Measurements from ENCODE around the gene TMEM178B.
"Not testable (repeated sequence)": the region's sequence is repeated elsewhere in the genome, so short reads cannot be mapped to it uniquely, and the experiment has no call there.

The TMEM178B gene

DNA sequence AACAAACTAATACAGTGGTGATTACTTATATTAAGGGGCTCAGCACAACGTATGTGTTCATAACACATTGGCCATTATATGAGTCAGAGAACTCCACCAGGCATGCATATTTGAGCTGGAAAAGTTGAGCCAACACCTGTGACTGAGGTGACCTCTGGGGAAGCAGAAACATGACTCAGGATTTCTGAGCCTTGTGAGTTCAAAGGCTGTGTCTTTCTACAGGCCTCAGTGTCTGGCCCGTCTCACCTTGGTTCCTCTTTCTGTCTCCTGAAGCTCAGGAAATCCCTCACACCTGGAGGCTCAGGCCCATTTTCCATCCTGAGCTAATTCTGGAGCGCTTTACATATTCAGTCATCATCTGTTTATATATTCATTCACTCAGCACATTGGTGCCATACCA lies 246.4 kb downstream of the TMEM178B start:
- no peak for DNase-seq

- DNase-seq, result no peak
Measured at GRCh38 chr7:141322383-141322782, 248.5 kb downstream of the TMEM178B start.

GRCh38 chr7:141323826-141324225 lies 250.0 kb downstream of the TMEM178B start:
- no peak for DNase-seq

DNA sequence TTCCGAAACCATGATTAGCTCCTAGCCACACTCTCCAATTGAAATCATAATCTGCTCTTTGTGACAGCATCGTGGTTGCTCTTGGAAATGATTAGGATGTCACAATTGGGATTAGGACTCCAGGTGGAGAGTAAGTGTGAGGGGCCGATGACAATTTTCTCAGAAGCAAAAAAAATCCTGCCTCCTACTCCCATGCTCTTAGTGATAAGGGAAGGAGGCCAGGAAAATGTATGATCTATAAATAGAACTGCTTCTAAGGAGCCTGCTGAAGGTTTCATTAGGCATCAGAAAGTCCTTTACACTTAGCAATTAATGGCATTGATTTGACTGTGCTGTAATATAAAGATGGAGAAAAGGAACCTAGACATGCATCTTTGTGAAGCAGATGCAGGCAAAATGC lies 251.0 kb downstream of the TMEM178B start:
- DNase-seq, result no peak

DNA sequence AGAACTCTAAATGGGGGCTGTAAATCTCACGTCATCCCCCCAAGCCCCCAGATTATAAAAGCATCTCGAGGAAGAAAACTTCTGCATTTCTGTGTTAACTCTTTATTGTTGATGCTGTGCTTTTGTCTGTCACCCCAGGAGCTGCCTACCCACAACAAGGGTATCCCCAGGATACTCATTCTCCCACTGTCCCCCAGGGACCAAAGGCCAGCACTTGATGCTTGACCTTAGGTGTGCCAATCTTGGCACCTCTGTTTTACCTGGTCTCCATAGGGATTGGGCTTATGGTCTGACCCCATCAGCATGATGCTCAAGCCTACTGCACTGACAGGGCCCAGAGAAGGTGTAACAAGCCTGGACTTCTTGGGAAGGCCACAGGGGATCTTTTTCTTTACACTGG lies 251.4 kb downstream of the TMEM178B start:
- no peak for DNase-seq

DNA sequence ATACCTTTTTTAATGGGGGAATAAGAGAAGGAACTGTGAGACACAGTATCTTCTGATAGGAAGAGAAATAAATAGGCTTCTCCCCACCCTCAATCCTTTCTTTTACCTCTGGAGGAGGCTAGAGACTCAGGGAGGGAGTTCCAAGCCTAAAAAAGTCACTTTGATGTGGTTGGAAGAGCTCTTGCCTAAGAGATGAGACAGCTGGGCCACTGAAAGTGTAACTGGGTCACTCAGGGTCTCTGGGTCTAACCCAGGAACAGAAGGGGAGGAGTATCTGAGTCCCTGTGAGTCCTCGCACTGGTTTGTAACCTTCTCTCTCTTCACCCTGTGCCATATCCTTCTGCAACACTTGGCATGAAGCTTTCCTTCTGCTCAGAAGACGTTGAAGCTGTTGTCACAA lies 254.4 kb downstream of the TMEM178B start:
- DNase-seq, result no peak

- not testable (repeated sequence) for DNase-seq
Measured at GRCh38 chr7:141330285-141330684, 256.4 kb downstream of the TMEM178B start.

DNA sequence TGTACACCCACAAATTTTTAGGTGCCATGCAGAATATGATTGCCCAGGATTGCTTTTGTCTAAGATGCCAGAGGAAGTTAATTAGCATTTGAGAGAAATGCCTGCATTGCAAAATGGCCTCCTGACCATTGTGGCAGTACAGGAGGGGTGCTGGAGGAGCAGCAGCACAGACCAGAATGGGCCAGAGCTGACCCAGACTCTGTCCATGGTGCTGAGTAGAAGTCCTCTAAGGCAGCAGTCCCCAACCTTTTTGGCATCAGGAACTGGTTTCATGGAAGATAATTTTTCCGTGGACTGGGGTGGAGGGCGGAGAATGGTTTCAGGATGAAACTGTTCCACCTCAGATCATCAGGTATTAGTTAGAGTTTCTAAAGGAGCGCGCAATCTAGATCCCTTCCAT lies 259.6 kb downstream of the TMEM178B start:
- no peak for DNase-seq

- no peak for DNase-seq
Measured at GRCh38 chr7:141335164-141335563, 261.3 kb downstream of the TMEM178B start.

DNA sequence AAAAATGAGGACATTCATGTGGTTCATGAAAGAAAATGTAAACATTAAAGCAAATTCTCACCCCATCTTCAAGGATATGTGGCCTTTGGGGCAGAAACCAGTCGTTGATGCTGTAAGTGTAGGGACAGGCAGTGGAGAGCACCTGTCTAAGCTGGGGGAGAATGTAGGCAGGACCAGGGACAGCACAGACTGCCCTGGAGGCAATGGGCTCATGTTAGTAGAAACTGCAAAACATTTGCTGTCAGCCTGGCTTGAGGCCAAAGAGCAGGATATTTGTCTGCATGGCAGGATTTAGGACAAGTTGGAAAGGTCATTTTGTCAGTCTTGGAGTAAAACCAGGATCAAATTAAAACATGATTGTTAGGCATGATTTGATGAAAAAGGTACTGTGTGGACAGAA lies 265.7 kb downstream of the TMEM178B start:
- DNase-seq, result no peak

DNA sequence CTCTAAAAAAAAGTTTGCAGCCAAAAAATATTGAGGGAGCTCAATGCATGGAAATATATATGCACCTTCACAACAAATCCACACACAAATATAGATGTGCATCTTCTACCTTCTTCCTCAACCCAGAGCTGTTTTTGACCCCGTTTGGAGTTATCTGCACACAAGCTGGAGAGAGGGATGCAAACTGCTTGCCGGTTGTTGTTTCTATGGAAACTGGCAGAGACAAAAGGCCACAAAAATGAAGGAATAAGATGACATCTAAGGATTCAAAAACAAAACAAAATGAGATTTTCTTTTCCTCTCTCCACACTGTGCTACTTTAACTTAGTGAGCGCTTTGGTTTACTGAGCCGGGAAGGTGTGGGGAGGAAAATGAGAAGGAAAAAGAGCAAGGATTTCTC lies 267.1 kb downstream of the TMEM178B start:
- DNase-seq, result no peak

DNA sequence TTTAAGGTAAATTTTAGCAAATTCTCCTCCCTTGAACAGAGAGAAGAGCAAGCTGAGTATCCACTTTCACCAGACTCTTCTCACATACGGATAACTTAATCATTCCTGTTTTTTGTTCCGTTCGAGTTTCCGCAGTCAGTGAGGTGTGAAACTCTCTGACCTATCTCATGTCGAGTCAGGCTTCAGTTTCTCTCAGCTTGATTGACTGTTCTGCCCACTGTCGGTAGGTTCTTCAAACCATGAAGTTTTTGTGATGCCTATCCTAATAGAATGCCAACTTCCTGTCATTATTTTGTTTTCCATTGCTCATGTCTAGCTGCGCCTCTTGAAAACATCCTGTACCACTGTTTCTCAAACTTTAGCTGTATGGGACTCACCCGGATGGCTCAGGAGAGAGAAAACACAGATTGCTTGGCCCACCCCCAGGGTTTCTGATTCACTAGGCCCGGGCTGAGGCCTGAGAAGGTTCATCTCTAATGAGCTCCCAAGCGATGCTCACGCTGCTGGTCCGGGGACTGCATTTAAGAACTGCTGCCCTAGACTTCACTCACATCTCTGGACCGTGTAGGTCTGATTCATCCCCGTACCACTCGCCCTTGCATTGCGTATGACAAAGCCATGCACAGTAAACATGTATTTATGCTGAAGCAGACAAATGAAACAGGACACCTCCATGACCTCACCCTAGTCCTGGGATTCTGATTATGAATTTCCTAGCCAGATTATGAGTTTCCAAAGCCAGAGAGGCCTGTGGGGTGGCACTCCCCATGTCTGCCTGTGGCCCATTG lies 269.0 kb downstream of the TMEM178B start:
- no peak for DNase-seq

DNA sequence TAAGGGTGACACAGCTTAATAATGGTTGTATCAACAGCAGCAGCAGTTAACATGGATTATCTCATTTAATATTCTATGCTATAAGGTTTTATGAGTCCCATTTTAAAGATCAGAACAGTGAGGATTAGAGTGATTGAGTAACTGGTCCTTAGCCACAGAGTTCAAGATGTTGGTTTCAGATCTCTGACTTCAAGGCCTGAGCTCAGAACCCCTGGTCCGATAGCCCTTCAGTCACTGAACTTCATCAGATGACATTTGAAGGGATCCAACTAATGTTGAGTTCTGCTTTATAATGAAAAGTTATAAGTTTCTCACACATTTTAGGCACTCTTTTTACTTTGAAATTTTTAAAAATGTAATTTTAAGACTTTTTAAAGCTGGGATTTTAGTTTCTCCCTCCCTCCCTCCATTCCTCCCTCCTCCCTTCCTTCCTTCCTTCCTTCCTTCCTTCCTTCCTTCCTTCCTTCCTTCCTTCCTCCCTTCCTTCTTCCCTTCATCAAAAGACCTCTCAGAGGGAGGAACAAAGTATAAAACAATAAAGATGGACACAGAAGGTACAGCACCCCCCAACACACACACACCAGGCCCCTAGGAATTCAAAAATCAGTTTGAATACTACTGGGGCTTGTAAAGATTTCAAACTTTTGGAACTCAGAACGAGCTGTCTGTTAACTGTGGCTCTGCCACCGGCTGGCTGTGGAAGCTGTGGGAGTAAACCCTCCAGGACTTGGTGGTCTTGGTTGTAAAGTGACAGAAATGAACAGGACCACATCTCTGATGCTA lies 270.5 kb downstream of the TMEM178B start:
- no peak for DNase-seq

DNA sequence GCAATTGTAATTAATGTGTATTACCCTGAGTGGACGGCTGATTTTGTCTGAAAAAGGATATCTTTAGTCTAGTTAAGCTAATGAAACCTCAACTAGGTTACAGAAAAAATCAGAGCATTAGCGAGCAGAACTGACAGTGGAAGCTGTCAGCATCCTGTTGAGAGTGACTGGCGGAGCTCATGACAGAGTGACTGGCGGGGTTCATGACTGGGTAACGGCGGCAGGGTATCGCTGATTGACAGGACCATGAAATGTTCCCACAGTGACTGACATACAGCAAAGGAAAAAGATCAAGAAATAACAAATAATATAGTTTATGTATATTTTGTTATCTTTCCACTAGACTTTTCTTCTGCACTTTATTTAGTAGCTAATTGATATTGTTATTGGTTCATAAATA lies 274.9 kb downstream of the TMEM178B start:
- DNase-seq, result no peak

DNA sequence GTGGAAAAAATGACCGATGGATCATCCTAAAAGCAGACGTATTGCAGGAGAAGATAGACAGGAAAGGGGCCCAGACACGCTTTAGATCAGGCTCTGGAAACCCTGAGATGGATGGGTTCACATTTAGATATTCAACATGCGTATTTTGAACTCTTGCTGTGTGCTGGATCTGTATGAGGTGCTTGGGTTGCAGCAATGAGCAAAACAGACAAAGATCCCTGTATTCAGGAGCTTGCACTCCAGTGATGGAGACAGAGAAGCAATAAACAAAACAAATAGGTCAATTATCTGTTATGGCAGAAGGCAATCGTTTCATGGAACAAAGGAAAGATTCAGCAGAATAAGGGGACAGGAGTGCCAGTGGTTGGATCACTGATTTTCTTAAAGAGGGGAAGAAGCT lies 275.5 kb downstream of the TMEM178B start:
- DNase-seq, result no peak

DNA sequence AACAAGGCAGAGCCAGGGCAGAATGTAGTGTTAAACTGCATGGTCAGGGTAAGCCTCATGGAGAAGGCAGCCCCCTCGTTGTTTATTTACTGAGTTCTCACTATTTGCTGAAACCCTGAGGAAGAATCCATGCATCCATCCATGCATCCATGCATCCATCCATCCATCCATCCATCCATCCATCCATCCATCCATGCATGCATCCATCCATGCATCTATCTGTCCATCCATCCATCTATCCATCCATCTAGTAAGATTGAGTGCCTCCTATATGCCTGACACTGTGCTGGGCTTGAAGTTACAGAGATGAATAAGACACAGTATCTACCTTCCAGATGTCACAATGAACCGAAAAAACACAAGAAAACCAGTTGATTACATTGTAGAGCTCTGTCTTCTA lies 275.9 kb downstream of the TMEM178B start:
- DNase-seq, result no peak

DNA sequence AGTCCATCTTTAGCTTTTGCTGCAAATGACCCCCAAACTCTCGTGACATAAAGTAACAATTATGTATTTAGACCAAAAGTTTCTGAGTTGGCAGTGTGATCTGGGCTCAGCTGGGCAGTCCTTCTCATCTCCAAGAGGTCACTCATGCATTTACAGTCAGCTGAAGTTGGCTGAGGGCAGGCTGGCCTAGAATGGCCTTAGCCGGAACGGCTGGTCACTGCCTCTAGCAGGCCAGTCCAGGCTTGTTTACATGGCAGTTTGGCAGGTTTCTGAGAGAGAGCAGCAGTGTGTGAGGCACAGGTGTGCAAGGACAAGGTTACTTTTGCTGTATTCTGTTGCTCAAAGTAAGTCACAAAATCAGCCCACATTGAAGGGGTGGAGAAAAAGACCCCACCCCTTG lies 277.3 kb downstream of the TMEM178B start:
- DNase-seq, result no peak

DNA sequence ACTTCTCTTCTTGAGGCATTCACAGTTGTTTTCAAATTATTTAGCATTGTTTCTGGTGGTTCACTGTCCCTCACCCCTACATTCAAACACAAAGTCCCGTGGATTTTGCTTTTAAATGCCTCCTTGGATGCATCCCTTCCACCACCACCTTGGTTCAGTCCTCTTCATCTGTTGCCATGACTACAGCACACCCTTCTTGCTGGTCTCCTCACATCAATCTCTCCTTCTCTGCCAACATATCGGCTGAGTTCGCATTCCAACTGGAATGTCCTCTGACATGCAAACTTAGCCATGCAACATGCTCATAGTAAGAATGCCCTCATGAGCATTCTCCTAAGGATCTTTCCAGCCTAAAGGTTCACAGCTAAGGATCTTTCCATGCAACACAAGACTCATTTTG lies 279.1 kb downstream of the TMEM178B start:
- DNase-seq, result no peak

DNA sequence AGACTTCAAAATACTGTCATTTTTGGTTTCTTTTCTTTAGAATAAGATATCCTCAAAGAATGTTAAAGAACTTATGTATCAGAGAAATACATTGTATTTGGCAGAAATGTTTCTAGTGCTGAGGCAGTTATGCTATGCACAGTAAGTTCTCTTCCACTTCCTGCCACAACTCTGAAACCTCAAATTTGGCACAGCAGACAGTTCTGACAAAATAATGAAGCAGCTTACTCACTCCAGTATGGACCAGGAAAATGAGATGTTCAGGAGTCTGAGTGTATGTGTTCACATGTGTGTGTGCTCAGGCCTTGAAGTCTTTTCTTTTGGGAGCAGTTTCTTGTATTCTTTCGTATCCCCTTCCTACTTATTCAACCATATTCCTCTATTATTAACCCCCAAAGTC lies 280.4 kb downstream of the TMEM178B start:
- no peak for DNase-seq

- no peak for DNase-seq
Measured at GRCh38 chr7:141355032-141355431, 281.2 kb downstream of the TMEM178B start.

GRCh38 chr7:141356161-141356560 lies 282.3 kb downstream of the TMEM178B start:
- no peak for DNase-seq

DNA sequence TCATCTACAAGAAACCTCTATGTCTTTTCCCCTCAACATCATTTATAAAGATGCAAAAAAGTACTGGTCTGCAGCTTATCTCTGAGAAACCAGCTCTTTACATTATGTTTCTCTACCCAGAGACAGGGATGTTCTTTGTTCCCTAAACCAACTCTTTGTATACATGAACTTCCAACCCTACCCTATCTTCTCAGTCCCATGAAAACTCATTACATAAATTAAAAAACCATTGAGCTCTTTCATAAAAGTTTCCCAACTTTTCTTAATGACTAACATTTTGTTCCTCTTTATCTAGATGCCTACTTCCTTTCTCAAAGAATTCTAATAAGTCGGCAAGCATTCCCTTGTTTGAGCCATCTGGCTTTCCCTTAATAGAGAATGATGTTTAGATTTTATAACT lies 284.5 kb downstream of the TMEM178B start:
- no peak for DNase-seq

DNA sequence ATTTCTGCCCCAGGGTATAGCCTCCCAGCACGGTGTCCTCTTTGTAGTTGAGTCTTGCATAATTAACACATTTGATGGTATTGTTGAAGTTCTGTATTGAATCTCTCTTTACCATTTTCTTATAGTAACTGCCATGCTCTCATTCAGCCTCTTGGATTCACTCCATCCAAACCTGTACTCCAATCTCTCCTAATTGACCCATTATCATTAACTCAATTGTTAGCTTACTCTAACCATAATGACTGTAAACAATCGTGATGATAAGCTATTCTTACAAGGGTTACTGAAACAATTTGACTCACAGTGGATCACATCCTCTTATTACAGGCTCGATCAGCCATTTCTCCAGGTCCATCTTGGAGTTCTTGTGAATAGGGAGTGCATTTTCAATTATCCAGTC lies 285.4 kb downstream of the TMEM178B start:
- DNase-seq, result no peak

- no peak for DNase-seq
Measured at GRCh38 chr7:141359740-141360415, 286.0 kb downstream of the TMEM178B start.

All from 8988T (cell line).